ENCODE results near the gene TBX1. TPM values are rescaled to one million over a fixed set of nuclear protein-coding genes. Genes with fewer than 3 reads are reported as not detected.

Gene TBX1
- total RNA-seq, 1 donor from 2014 or later: not detected

- Histone ChIP-seq H3K27me3 (peaks cover 4% of the 10 kb centered on the region), H3K9me3 (ENCODE audit: low read depth) (no peaks in the 10 kb centered on the region), H3K4me3 (no peak overlapping the region), H3K79me2 (ENCODE audit: low read depth) (no peaks in the 10 kb centered on the region), H3K36me3 (no peaks in the 10 kb centered on the region), H3K27ac (no peak overlapping the region), H2AFZ (replicated peaks) (no peak overlapping the region), H3K4me1 (no peaks in the 10 kb centered on the region), H3F3A (ENCODE audit: low read depth) (no peaks in the 10 kb centered on the region), H3K4me2 (no peak overlapping the region), H4K20me1 (ENCODE audit: low read depth) (no peaks in the 10 kb centered on the region), H3K9ac (no peak overlapping the region)
- Mint-ChIP-seq H3K9me3 (peaks cover 10% of the 10 kb centered on the region), H3K4me1 (no peaks in the 10 kb centered on the region), H3K4me3 (no peak overlapping the region), H3K27me3 (ENCODE audit: insufficient read depth, low read depth) (peaks cover 10% of the 10 kb centered on the region), H3K27ac (no peak overlapping the region), H3K36me3 (peaks cover 6% of the 10 kb centered on the region)
- no peak for TF ChIP-seq EZH2 (IDR thresholded peaks at IDR 0.05)
- no peak for TF ChIP-seq CTCF (IDR thresholded peaks at IDR 0.05)
- no peak for TF ChIP-seq EZH2phosphoT487 (IDR thresholded peaks at IDR 0.05)
- DNase-seq (ENCODE audit: low spot score): no peak
These were observed 25.1 kb downstream of the TBX1 start for GRCh38 chr22:19785461-19786263.

- peaks cover 8% of the 10 kb centered on the region for H3K36me3 Mint-ChIP-seq
- TF ChIP-seq EZH2phosphoT487 (IDR thresholded peaks at IDR 0.05) (no peak), EZH2 (IDR thresholded peaks at IDR 0.05) (no peak), CTCF (IDR thresholded peaks at IDR 0.05) (no peak)
- no peaks in the 10 kb centered on the region for H3F3A ChIP-seq (ENCODE audit: low read depth)
- no peak overlapping the region for H3K4me3 Mint-ChIP-seq
- H3K36me3 ChIP-seq: no peaks in the 10 kb centered on the region
- peaks cover 12% of the 10 kb centered on the region for H3K9me3 Mint-ChIP-seq
- no peak for DNase-seq (ENCODE audit: low spot score)
- H3K27me3 Mint-ChIP-seq (ENCODE audit: insufficient read depth, low read depth): peaks cover 10% of the 10 kb centered on the region
- peaks cover 4% of the 10 kb centered on the region for H3K27me3 ChIP-seq
- no peak overlapping the region for H3K9ac ChIP-seq
- no peak overlapping the region for H2AFZ ChIP-seq (replicated peaks)
- H4K20me1 ChIP-seq (ENCODE audit: low read depth): no peaks in the 10 kb centered on the region
- no peaks in the 10 kb centered on the region for H3K4me1 ChIP-seq
- no peaks in the 10 kb centered on the region for H3K4me1 Mint-ChIP-seq
- no peak overlapping the region for H3K27ac Mint-ChIP-seq
- no peak overlapping the region for H3K27ac ChIP-seq
- H3K9me3 ChIP-seq (ENCODE audit: low read depth): no peaks in the 10 kb centered on the region
- H3K4me2 ChIP-seq: no peak overlapping the region
- H3K4me3 ChIP-seq: no peak overlapping the region
- no peaks in the 10 kb centered on the region for H3K79me2 ChIP-seq (ENCODE audit: low read depth)
These were observed 25.6 kb downstream of the TBX1 start for GRCh38 chr22:19786264-19786585.

DNA sequence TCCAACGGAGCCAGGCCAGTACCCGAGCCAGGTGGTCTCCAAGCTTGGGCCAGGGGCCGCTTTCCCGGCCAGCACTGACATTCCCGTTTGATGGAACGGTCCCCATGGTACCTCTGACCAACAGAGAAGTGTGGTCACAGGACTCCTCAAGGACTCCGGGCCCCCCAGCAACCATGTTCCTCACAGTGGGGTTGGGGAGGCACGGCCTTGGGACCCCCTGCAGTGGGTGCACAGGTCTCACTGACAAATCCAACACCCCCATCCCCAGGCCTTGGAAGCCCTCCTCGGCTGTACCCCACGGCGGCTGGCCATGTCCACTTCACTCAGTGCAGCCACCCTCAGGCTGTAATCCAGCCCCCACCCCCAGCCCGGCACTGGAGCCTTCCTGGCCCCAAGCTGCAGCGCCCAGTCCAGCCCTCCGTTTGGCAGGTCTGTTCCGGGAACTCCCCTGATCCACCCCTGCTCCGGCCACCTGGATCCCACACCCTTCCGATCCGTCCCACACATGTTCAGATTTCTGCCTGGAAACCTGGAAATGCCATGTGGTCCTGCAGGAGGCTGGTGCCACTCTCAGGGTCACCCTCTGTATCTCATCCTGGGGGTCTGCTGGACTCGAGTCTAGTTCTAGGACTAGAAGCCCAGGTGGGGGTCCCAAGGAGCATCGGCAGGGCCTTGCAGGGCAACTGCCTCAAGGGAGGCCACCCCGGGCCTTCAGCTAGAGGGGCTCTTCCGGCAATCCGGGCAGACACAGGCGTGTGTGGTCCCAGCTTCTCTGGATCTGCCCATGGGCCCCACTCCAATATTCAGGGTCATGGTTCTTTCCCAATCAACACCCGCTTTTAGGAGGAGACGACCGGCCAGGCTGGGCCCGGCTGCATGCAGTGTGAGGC is 26.6 kb downstream of the TBX1 start:
- Mint-ChIP-seq H3K36me3 (peaks cover 17% of the 10 kb centered on the region), H3K9me3 (peaks cover 21% of the 10 kb centered on the region), H3K27me3 (ENCODE audit: insufficient read depth, low read depth) (peaks cover 10% of the 10 kb centered on the region), H3K4me3 (no peak overlapping the region), H3K27ac (peak overlapping the region; percentile 79), H3K4me1 (no peaks in the 10 kb centered on the region)
- H2AFZ ChIP-seq (replicated peaks): no peak overlapping the region
- no peaks in the 10 kb centered on the region for H3K4me1 ChIP-seq
- no peak overlapping the region for H3K9ac ChIP-seq
- H3K36me3 ChIP-seq: no peaks in the 10 kb centered on the region
- no peaks in the 10 kb centered on the region for H3K79me2 ChIP-seq (ENCODE audit: low read depth)
- H3K4me3 ChIP-seq: no peak overlapping the region
- H3K27ac ChIP-seq: no peak overlapping the region
- TF ChIP-seq CTCF (IDR thresholded peaks at IDR 0.05) (no peak), EZH2 (IDR thresholded peaks at IDR 0.05) (no peak), EZH2phosphoT487 (IDR thresholded peaks at IDR 0.05) (no peak)
- no peaks in the 10 kb centered on the region for H4K20me1 ChIP-seq (ENCODE audit: low read depth)
- no peaks in the 10 kb centered on the region for H3K9me3 ChIP-seq (ENCODE audit: low read depth)
- H3K27me3 ChIP-seq: no peaks in the 10 kb centered on the region
- H3K4me2 ChIP-seq: no peak overlapping the region
- DNase-seq (ENCODE audit: low spot score): no peak
- no peaks in the 10 kb centered on the region for H3F3A ChIP-seq (ENCODE audit: low read depth)

All from neural progenitor cell (in vitro differentiated cells).